Measurements from ENCODE around the gene EIF4ENIF1.
"Not testable (repeated sequence)": the region's sequence is repeated elsewhere in the genome, so short reads cannot be mapped to it uniquely, and the experiment has no call there.

EIF4ENIF1 gene

DNA sequence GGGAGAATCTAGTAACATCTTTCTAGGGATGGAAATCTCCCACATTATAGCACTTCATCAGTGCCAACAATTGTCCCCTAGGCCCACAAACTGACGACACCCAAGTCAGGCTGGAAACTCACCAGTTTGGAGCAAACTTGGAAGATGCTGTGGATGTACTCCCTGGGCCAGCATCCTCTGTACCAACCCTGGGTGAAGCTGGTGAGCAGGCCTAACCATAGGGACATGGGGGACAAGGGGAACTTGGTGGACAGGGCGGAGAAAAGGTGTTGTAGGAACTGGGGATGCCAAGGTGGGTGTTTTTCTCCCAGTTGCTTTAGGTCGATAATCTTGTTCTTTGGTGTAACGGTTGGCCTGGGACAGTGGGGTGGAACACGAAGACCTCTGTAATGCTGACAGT lies 48.0 kb downstream of the EIF4ENIF1 start:
- TF ChIP-seq, protein P1, sequence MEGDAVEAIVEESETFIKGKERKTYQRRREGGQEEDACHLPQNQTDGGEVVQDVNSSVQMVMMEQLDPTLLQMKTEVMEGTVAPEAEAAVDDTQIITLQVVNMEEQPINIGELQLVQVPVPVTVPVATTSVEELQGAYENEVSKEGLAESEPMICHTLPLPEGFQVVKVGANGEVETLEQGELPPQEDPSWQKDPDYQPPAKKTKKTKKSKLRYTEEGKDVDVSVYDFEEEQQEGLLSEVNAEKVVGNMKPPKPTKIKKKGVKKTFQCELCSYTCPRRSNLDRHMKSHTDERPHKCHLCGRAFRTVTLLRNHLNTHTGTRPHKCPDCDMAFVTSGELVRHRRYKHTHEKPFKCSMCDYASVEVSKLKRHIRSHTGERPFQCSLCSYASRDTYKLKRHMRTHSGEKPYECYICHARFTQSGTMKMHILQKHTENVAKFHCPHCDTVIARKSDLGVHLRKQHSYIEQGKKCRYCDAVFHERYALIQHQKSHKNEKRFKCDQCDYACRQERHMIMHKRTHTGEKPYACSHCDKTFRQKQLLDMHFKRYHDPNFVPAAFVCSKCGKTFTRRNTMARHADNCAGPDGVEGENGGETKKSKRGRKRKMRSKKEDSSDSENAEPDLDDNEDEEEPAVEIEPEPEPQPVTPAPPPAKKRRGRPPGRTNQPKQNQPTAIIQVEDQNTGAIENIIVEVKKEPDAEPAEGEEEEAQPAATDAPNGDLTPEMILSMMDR (conservative IDR thresholded peaks at IDR 0.05; ENCODE audit: low read depth, low read length): no peak
- no peak overlapping the region for H3K4me3 ChIP-seq (ENCODE audit: low read length)
- no peak for DNase-seq (ENCODE audit: low read depth)

DNA sequence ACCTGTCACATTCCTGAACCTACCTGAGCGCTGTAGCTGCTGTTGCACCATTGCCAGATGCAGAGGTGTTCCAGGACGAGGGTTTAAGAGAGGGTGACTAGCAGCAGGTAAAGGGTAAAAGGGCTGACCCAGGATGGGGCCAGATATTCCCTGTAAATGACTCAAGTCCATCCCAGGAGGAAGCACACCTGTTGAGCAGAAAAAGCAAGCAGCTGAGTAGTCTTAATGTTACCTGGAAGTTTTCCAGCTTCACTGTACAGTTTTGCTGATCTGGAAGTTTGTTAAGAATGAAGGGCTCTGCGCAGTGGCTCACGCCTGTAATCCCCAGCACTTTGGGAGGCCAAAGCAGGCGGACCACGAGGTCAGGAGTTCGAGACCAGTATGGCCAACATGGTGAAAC lies 49.0 kb downstream of the EIF4ENIF1 start:
- TF ChIP-seq, protein P1 (conservative IDR thresholded peaks at IDR 0.05; ENCODE audit: low read depth, low read length): no peak

DNA sequence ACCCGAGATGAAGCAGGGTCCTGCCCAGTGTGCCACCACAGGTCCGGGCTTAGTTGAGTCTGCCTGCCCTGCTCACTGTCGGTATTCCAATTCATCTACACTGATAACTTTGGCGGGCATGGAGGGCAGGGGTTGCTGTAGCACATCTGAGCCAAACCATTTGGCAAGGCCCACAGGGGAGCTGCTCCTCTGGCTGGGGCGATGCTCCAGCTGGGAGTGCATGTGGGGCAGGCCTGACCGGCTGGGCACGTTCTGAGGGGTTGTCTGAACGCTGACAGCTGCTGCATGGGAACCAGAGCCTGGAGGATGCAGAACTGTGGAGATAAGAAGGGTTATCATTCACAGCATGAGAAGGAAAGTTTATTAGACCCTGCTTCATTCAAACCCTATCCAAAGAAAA lies 49.8 kb downstream of the EIF4ENIF1 start:
- DNase-seq (ENCODE audit: low read depth): no peak
- TF ChIP-seq, protein P1 (conservative IDR thresholded peaks at IDR 0.05; ENCODE audit: low read depth, low read length): no peak
- no peak overlapping the region for H3K4me3 ChIP-seq (ENCODE audit: low read length)

More for the DNA sequence above, 49.0 kb downstream of the EIF4ENIF1 start:
- DNase-seq (ENCODE audit: low read depth): no peak
- no peak overlapping the region for H3K4me3 ChIP-seq (ENCODE audit: low read length)

DNA sequence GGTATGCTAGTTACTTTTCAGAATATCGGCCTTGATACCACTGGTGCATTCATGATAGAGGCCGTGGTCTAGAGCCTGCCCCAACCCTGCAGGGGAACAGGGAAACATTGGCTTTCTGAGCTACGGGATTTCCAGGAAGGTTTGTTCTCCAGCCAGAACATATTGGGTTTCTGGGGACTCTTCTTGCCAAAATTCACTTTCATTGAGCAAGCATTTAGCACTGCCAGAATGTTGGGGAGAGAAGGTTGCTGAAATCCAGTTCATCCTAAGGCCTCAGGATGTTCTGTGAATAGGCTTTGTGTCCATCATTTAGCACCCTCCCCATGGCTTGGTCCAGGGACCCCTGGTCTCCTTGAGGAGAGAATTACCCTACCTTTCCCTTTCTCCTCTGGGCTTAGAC lies 53.5 kb downstream of the EIF4ENIF1 start:
- TF ChIP-seq, protein P1 (conservative IDR thresholded peaks at IDR 0.05; ENCODE audit: low read depth, low read length): no peak
- no peak for DNase-seq (ENCODE audit: low read depth)
- H3K4me3 ChIP-seq (ENCODE audit: low read length): no peak overlapping the region

DNA sequence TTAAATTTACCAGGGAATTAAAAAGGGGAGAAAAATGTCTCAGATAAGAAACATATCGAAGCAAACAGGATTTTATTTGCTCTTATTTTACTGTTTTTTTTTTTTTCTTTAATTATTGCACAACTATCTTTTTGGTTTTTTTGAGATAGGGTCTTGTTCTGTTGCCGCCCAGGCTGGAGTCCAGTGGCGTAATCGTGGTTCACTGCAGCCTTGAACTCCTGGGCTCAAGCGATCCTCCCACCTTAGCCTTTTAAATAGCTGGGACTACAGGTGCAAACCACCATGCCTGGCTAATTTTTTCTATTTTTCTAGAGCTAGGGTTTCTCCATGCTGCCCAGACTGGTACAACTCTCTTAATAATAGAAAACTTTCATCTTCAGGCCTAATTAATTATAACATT lies 57.7 kb downstream of the EIF4ENIF1 start:
- H3K4me3 ChIP-seq (ENCODE audit: low read length): no peak overlapping the region
- DNase-seq (ENCODE audit: low read depth): no peak
- TF ChIP-seq, protein P1 (conservative IDR thresholded peaks at IDR 0.05; ENCODE audit: low read depth, low read length): no peak

DNA sequence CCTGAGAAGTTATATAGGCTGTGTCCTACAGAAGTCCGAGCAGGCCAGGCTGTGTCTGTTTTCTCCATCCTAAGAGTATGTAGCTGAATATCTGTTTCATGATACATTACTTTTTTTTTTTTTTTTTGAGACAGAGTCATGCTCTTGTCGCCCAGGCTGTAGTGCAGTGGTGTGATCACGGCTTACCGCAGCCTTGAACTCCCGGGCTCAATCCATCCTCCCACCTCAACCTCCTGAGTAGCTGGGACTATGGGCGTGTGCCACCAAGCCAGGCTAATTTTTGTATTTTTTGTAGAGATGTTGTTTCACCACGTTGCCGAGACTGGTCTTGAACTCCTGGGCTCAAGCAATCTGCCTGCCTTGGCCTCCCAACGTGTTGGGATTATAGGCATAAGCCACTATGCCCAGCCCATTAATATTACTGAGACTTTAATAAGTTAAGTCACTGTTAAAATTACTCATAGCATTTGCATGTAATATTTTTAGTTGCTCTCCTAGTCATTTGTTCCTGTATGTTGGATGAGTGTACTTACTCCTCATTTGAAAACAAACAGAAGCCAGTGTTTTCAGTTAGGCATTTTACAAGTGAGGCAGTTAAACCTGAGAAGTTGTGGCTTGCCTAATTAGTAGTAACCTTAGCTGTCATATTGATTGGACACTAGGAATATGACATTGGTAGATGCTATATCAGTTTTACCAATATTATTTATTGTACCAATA lies 64.2 kb downstream of the EIF4ENIF1 start:
- TF ChIP-seq, protein P1 (conservative IDR thresholded peaks at IDR 0.05; ENCODE audit: low read depth, low read length): no peak
- H3K4me3 ChIP-seq (ENCODE audit: low read length): no peak overlapping the region
- DNase-seq (ENCODE audit: low read depth): no peak

DNA sequence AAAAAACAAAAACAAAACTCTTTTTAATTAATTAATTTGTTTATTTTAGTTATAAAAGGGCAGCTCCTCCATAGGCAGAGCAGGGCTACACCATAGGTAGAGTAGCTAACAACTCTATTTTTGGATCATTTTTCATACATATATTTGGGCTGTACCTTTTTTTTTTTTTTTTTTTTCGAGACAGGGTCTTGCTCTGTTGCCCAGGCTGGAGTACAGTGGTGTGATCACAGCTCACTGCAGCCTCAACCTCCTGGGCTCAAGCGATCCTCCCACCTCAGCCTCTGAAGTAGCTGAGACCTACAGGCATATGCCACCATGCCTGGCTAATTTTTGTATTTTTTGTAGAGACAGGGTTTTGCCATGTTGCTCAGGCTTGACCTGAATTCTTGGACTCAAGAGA lies 87.3 kb downstream of the EIF4ENIF1 start:
- not testable (repeated sequence) for H3K4me3 ChIP-seq (ENCODE audit: low read length); DNase-seq (ENCODE audit: low read depth)
